ENCODE results near the gene CEP250. TPM values are rescaled to one million over a fixed set of nuclear protein-coding genes. Genes with fewer than 3 reads are reported as not detected.

Gene CEP250, protein sequence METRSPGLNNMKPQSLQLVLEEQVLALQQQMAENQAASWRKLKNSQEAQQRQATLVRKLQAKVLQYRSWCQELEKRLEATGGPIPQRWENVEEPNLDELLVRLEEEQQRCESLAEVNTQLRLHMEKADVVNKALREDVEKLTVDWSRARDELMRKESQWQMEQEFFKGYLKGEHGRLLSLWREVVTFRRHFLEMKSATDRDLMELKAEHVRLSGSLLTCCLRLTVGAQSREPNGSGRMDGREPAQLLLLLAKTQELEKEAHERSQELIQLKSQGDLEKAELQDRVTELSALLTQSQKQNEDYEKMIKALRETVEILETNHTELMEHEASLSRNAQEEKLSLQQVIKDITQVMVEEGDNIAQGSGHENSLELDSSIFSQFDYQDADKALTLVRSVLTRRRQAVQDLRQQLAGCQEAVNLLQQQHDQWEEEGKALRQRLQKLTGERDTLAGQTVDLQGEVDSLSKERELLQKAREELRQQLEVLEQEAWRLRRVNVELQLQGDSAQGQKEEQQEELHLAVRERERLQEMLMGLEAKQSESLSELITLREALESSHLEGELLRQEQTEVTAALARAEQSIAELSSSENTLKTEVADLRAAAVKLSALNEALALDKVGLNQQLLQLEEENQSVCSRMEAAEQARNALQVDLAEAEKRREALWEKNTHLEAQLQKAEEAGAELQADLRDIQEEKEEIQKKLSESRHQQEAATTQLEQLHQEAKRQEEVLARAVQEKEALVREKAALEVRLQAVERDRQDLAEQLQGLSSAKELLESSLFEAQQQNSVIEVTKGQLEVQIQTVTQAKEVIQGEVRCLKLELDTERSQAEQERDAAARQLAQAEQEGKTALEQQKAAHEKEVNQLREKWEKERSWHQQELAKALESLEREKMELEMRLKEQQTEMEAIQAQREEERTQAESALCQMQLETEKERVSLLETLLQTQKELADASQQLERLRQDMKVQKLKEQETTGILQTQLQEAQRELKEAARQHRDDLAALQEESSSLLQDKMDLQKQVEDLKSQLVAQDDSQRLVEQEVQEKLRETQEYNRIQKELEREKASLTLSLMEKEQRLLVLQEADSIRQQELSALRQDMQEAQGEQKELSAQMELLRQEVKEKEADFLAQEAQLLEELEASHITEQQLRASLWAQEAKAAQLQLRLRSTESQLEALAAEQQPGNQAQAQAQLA (N-terminal part only)
- total RNA-seq (2022; extraction: Qiagen RNA extraction): 23.1 to 30.2 TPM (median 26.4 TPM) in 5 replicates

DNA sequence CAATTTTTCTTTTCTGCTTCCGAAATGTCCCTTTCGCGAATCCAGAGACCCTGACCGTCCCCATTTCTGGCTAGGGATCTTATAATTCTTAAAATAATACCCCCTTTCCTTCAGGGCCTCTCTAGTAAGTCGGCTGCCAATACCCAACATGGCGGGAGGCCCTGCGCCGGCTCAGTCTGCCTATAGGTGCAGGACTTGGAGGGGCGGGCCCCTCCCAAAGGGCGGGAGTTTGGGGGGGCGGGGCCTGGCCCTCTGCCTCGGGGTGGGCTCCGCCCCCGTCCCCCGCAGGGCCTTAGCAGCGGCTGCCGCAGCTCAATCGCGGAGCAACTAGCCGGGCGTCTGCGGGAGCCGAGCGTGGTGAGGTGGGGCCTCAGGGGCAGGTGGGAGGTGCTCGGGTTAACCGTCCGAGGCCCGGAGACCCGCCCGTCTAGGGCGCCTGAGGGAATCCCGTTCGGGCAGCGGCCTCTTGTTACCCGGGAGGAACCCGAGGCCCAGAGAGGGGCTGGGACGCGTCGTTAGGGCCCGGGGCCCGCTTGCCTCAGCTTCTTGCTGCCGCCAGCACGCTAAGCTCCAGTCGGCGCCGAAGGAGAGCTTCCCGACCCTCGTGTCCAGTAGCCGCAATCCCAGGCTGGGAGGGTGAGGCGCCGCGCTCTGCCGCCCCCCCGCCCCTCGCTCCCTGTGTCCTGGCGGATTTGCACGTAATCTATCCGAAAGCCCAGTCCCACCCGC, at the start of gene CEP250:
Gene CEP250 (plus strand): TSS at position 718 of the 729 bp plus-strand sequence. CDS start 6,770 bp downstream, outside the sequence.

DNA sequence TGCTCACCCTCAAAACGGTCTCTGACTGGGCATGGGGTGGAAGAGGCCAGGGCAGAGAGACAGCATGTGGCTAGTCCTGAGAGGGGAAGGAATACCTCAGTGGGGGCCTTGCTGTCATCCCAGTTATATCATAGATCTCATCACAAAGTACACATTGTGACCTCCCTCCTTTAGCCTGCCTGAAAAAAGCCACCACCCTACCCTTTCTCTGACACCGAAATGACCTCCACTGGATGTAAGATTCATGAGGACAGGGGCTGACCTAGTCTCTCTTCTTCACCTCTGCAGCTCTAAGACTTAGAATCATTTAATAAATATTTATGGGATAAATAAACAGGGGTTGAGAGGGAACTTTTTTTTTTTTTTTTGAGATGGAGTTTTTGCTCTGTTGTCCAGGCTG, 74.2 kb downstream of the CEP250 start, which contains the start of gene C20orf173:
Gene C20orf173 (minus strand): TSS at position 101 of the 400 bp plus-strand sequence. CDS start 279 bp downstream, outside the sequence.

GRCh38 chr20:35541783-35542662, 86.6 kb downstream of the CEP250 start, which contains the start of gene ERGIC3:
ERGIC3 (plus strand) TSS chr20:35542078; CDS start chr20:35542098, 20 bp downstream.

Other genes with a start within 250 kb of the CEP250 start
- gene MMP24, start 228.9 kb upstream of the CEP250 start, total RNA-seq (2022; extraction: Qiagen RNA extraction): 16.9 to 23.3 TPM (median 20.2 TPM) in 5 replicates
- 50.9 to 90.1 TPM (median 79.7 TPM) in 5 replicates for gene MMP24OS, start 177.5 kb upstream of the CEP250 start, total RNA-seq (2022; extraction: Qiagen RNA extraction)
- 365 to 422 TPM (median 402 TPM) in 5 replicates for gene EIF6, start 170.8 kb upstream of the CEP250 start, total RNA-seq (2022; extraction: Qiagen RNA extraction)
- 0.04 to 0.10 TPM (median 0.06 TPM) in 4 of 5 replicates, not detected in the other for gene FAM83C, start 163.2 kb upstream of the CEP250 start, total RNA-seq (2022; extraction: Qiagen RNA extraction)
- 29.7 to 36.1 TPM (median 31.2 TPM) in 5 replicates for gene UQCC1, start 43.6 kb upstream of the CEP250 start, total RNA-seq (2022; extraction: Qiagen RNA extraction)
- gene GDF5, start 17.4 kb upstream of the CEP250 start, total RNA-seq (2022; extraction: Qiagen RNA extraction): 0.02 to 0.06 TPM (median 0.04 TPM) in 3 of 5 replicates, not detected in the others
- not detected in 5 replicates for gene C20orf173, start 74.1 kb downstream of the CEP250 start, total RNA-seq (2022; extraction: Qiagen RNA extraction)
- gene ERGIC3, start 86.5 kb downstream of the CEP250 start, total RNA-seq (2022; extraction: Qiagen RNA extraction): 213 to 250 TPM (median 243 TPM) in 5 replicates
- 3.5 to 6.6 TPM (median 4.7 TPM) in 5 replicates for gene SPAG4, start 160.2 kb downstream of the CEP250 start, total RNA-seq (2022; extraction: Qiagen RNA extraction)
- gene CPNE1, start 209.3 kb downstream of the CEP250 start, total RNA-seq (2022; extraction: Qiagen RNA extraction): 185 to 233 TPM (median 228 TPM) in 5 replicates
- 70.5 to 89.1 TPM (median 82.9 TPM) in 5 replicates for gene RBM12, start 209.3 kb downstream of the CEP250 start, total RNA-seq (2022; extraction: Qiagen RNA extraction)
- gene NFS1, start 243.8 kb downstream of the CEP250 start, total RNA-seq (2022; extraction: Qiagen RNA extraction): 33.6 to 42.5 TPM (median 38.7 TPM) in 5 replicates
- gene ROMO1, start 243.8 kb downstream of the CEP250 start, total RNA-seq (2022; extraction: Qiagen RNA extraction): 365 to 400 TPM (median 369 TPM) in 5 replicates

Data from A549 treated with CORT108297 at 1 μM for 4 hours (cell line).